HG03432 (cell line): ENCODE results near the gene IL26.
A peak's percentile ranks its signal among the peaks of the same experiment; 100 is the strongest.
"Not testable (repeated sequence)": the region's sequence is repeated elsewhere in the genome, so short reads cannot be mapped to it uniquely, and the experiment has no call there.

Source experiments
- ATAC-seq: cut with Tn5 transposase; IDR thresholded peaks from one replicate; pipeline ENCODE4 v1.9.1; 2021; ENCODE audit warnings: mild to moderate bottlenecking, moderate library complexity; ENCODE audit not compliant: unreplicated experiment

Gene IL26

GRCh38 chr12:68203460-68203875 is 22.1 kb downstream of the IL26 start:
- ATAC-seq = no peak

GRCh38 chr12:68200854-68201253 is 24.8 kb downstream of the IL26 start:
- ATAC-seq = no peak

- no peak for ATAC-seq
These were observed 26.5 kb downstream of the IL26 start for GRCh38 chr12:68199127-68199526.

- ATAC-seq = no peak
These were observed 27.0 kb downstream of the IL26 start for GRCh38 chr12:68198507-68199086.

- ATAC-seq = no peak
These were observed 35.3 kb downstream of the IL26 start for GRCh38 chr12:68190301-68190700.

- ATAC-seq = no peak
These were observed 35.8 kb downstream of the IL26 start for GRCh38 chr12:68189821-68190242.

- no peak for ATAC-seq
These were observed 40.0 kb downstream of the IL26 start for GRCh38 chr12:68185598-68185997.

GRCh38 chr12:68180792-68181744 is 44.5 kb downstream of the IL26 start:
- ATAC-seq = peak; percentile 82

- no peak for ATAC-seq
These were observed 46.7 kb downstream of the IL26 start for GRCh38 chr12:68178774-68179439.

- ATAC-seq = no peak
These were observed 47.4 kb downstream of the IL26 start for GRCh38 chr12:68178184-68178583.

GRCh38 chr12:68177562-68177961 is 48.0 kb downstream of the IL26 start:
- no peak for ATAC-seq

GRCh38 chr12:68176257-68176656 is 49.4 kb downstream of the IL26 start:
- ATAC-seq = no peak

- ATAC-seq = peak; percentile 93
These were observed 50.0 kb downstream of the IL26 start for GRCh38 chr12:68175557-68176061.

GRCh38 chr12:68174761-68175160 is 50.8 kb downstream of the IL26 start:
- not testable (repeated sequence) for ATAC-seq

GRCh38 chr12:68173792-68174191 is 51.8 kb downstream of the IL26 start:
- ATAC-seq = no peak

- no peak for ATAC-seq
These were observed 54.9 kb downstream of the IL26 start for GRCh38 chr12:68170726-68171125.

GRCh38 chr12:68169213-68169889 is 56.3 kb downstream of the IL26 start:
- no peak for ATAC-seq

GRCh38 chr12:68166317-68166831 is 59.2 kb downstream of the IL26 start:
- ATAC-seq = no peak

- peak; percentile 62 for ATAC-seq
These were observed 62.0 kb downstream of the IL26 start for GRCh38 chr12:68163560-68164081.

GRCh38 chr12:68162374-68162773 is 63.2 kb downstream of the IL26 start:
- ATAC-seq = no peak
